ENCODE data around the gene SYT8. TPM values are rescaled to one million over a fixed set of nuclear protein-coding genes. Genes with fewer than 3 reads are reported as not detected.
A peak's percentile ranks its signal among the peaks of the same experiment; 100 is the strongest.

Gene SYT8
- total RNA-seq, 4 donors from 2014 or later: not detected

DNA sequence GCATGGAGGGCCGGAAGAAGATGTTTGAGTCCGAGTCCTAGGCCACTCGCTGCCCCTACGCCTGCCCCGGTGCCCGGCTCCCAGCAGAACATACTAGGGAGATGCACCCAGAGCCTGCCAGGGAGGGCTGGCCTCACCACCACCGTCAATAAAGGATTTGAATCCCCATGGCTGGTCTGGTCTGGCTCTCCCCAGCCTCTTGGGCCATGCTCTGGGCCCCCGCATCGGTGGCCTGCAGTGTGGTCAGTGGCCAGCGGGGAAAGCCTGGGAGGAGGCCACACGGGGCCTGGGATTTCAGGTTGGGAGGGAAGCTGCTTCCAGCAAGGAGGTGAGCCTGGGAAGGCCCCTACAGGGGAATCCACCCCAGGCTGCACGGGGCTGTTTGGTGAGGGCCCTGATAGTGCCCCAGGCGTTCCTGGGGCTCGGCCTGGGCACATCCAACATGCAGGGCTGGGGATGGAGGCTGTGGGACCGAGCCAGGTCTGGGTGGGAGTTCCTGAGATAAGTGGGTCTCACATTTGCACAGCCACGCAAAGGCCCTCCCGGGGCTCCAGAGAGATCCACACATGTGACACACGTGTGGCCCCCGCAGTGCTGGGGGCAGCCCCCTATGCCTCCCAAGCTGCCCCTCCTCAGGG lies 6.8 kb downstream of the SYT8 start:
- Histone ChIP-seq H3K36me3 (no peaks in the 10 kb centered on the region), H3K4me3 (no peak overlapping the region), H3K27me3 (no peaks in the 10 kb centered on the region), H3K4me1 (peaks cover 0 to 28% of the 10 kb centered on the region in 2 donors), H3K27ac (peak overlapping the region; percentile 49 to 95 (median 76)), H3K9me3 (no peaks in the 10 kb centered on the region)
- ATAC-seq: no peak
- in situ Hi-C loops (cut with MboI; ENCODE audit: low sequenced_read_pairs in 4 of 4): no loop called here
- intact Hi-C loops (cut with DNase I; ENCODE audit: low total_unique reads): no loop called here
- DNase-seq: peak in 1 of 2 donors; percentile 19
- TF ChIP-seq, protein P1, sequence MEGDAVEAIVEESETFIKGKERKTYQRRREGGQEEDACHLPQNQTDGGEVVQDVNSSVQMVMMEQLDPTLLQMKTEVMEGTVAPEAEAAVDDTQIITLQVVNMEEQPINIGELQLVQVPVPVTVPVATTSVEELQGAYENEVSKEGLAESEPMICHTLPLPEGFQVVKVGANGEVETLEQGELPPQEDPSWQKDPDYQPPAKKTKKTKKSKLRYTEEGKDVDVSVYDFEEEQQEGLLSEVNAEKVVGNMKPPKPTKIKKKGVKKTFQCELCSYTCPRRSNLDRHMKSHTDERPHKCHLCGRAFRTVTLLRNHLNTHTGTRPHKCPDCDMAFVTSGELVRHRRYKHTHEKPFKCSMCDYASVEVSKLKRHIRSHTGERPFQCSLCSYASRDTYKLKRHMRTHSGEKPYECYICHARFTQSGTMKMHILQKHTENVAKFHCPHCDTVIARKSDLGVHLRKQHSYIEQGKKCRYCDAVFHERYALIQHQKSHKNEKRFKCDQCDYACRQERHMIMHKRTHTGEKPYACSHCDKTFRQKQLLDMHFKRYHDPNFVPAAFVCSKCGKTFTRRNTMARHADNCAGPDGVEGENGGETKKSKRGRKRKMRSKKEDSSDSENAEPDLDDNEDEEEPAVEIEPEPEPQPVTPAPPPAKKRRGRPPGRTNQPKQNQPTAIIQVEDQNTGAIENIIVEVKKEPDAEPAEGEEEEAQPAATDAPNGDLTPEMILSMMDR (IDR thresholded peaks at IDR 0.05 in 4 of 5, conservative IDR thresholded peaks at IDR 0.05 in 1 of 5): no peak
- no peak for TF ChIP-seq POLR2A (IDR thresholded peaks at IDR 0.05)

DNA sequence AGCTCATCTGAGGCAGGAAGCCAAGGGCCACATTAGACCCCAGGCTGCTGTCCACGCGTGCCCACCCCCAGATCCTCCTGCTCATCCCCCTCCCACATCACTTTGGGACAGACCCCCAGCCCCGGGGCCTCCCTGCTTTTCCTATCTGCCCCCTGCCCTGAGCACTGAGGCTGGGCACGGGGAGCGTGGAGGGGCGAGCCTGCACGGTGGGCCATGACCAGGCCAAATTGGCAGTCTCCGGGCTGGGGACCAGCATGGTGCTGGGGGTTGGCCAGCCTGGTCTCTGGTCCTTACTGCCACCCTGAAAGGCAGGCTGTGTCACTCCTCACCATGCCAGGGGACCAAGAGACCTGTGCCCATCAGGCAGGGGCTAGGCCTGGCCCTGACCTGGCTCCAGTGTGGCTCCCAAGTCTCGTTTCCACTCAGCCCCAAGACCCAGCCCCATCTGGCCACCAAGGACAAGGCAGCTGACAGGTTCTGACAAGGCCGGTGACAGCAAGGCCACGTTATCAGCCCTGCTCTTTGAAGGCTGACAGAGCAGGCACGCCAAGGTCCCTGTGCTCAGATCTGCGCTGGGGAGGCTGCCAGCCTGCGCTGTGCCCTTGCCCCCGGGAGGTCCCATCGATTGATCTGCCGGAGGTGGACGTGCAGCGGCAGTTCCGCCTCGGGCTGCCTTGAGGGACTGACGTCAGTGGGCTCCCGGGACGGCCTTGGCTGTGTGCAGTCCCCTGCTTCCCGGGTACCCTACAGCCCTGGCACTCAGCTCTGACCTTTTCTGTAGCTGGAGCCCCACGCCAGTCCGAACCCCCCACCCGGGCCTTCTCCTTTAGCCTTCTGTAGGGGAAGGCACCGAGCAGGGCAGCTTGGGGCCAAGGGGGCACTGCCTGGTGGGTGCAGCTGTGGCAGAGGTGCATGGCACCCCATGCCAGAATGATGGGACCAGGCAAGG lies 7.6 kb downstream of the SYT8 start:
- peaks cover 0 to 26% of the 10 kb centered on the region in 2 donors for H3K4me1 ChIP-seq
- in situ Hi-C loops (cut with MboI; ENCODE audit: low sequenced_read_pairs in 4 of 4): no loop called here

DNA sequence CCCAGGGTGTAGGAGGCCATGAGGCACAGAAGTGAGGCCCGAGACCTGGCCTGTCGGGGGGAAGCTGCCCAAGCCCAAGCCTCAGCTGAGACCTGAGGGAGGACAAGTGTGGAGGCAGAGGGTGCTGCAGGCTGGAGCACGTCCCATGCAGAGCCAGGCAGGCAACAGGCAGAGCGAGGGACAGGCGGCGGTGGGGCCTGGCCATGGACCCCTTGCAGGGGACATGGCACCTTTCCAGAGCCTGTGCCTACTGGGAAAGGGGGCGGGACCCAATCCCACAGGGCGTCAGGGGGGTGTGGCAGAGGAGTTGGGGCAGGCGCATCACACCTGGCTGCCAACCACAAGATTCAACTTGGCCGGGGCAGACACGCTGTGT lies 8.3 kb downstream of the SYT8 start:
- in situ Hi-C loops (cut with MboI; ENCODE audit: low sequenced_read_pairs in 4 of 4) (no loop called here), intact Hi-C loops (cut with DNase I; ENCODE audit: low total_unique reads) (no loop called here)
- Histone ChIP-seq H3K27ac (peak overlapping the region; percentile 49 to 95 (median 76)), H3K4me1 (peaks cover 0 to 21% of the 10 kb centered on the region in 2 donors), H3K36me3 (no peaks in the 10 kb centered on the region), H3K4me3 (no peak overlapping the region), H3K9me3 (no peaks in the 10 kb centered on the region), H3K27me3 (no peaks in the 10 kb centered on the region)
- DNase-seq: no peak
- TF ChIP-seq, protein P1 (IDR thresholded peaks at IDR 0.05 in 4 of 5, conservative IDR thresholded peaks at IDR 0.05 in 1 of 5): no peak
- no peak for TF ChIP-seq POLR2A (IDR thresholded peaks at IDR 0.05)
- ATAC-seq: no peak

More for the DNA sequence above, 7.6 kb downstream of the SYT8 start:
- peak in 1 of 2 donors; percentile 67 for DNase-seq
- ATAC-seq: peak; percentile 4 to 28
- Histone ChIP-seq H3K27ac (peak overlapping the region; percentile 49 to 95 (median 76)), H3K27me3 (no peaks in the 10 kb centered on the region), H3K9me3 (no peaks in the 10 kb centered on the region), H3K4me3 (no peak overlapping the region), H3K36me3 (no peaks in the 10 kb centered on the region)
- intact Hi-C loops (cut with DNase I; ENCODE audit: low total_unique reads): no loop called here
- TF ChIP-seq POLR2A (IDR thresholded peaks at IDR 0.05): no peak
- TF ChIP-seq, protein P1 (IDR thresholded peaks at IDR 0.05 in 4 of 5, conservative IDR thresholded peaks at IDR 0.05 in 1 of 5): no peak

DNA sequence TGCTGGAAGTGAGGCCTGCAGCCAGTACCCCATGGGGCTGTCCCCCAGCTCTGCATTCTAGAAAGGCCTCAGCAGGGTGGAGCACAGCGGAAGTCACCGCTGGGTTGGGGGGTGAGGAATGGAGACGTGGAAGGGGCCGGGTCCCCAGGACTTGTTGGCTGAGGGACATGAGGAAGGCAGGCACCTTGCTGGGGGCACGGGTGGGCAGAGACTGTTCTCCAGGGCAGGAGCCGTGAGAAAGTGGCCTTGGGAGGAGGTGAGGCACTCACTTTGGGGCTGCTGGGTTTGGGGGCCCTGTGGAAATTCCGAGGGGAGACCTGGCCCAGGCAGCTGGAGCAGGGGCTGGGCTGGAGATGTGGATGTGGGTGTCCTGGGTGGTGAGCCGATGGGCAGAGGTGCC lies 9.0 kb downstream of the SYT8 start:
- Histone ChIP-seq H3K36me3 (no peaks in the 10 kb centered on the region), H3K4me3 (no peak overlapping the region), H3K27me3 (no peaks in the 10 kb centered on the region), H3K27ac (peak overlapping the region in 2 of 4 donors; percentile 94 to 95), H3K4me1 (peaks cover 0 to 14% of the 10 kb centered on the region in 2 donors), H3K9me3 (no peaks in the 10 kb centered on the region)
- no peak for ATAC-seq
- intact Hi-C loops (cut with DNase I; ENCODE audit: low total_unique reads) (no loop called here), in situ Hi-C loops (cut with MboI; ENCODE audit: low sequenced_read_pairs in 4 of 4) (no loop called here)
- DNase-seq: no peak
- no peak for TF ChIP-seq POLR2A (IDR thresholded peaks at IDR 0.05)
- TF ChIP-seq, protein P1 (IDR thresholded peaks at IDR 0.05 in 4 of 5, conservative IDR thresholded peaks at IDR 0.05 in 1 of 5): no peak

Measured in gastrocnemius medialis (tissue), 4 donors.